Measurements from ENCODE around the gene SNTB2.
A peak's percentile ranks its signal among the peaks of the same experiment; 100 is the strongest.

The SNTB2 gene

GRCh38 chr16:69329369-69330285 lies 142.7 kb downstream of the SNTB2 start:
- DNase-seq (ENCODE audit: extremely low read depth, low read depth), result no peak
- no peak for TF ChIP-seq CTCF (IDR thresholded peaks at IDR 0.05; ENCODE audit: low read depth, low read length)

DNA sequence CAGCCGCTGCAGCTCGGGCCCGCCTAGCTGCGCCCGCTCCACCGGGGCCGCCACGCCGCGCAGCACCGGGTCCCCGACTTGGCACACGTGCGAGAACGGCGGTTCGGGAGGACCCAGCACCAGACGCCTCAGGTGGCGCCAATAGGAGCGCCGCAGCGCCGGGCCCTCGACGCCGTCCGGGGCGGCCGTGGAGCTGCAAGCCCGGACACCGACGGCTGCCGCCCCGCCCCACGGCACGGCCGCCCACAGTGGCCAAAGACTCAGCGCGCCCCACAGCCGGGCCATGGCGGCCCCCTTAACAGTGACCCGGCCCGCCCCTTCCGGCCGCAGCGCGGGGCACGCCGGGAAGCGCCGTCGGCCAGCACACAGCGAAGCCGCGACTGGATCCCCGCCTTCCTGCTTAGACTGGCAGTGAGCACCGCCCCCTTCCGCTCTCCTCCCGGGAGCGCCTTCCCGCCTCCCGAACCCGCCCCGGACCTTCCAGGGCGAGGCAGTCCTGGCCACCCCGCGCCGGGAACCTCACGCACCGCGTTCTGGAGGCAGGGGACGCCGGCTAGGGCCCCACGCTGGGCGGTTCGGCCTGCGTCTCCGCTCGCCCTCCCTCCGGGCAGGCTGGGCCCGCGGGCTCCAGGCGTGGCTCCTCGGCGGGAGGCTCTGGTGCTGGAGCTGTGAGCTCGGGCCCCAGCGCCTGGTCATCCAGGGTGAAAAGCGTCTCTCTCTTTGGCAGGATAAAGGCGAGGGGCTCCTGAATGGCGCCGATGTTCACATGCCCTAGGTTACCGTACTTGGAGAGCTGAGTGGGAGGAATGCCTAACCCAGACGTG lies 143.5 kb downstream of the SNTB2 start, which contains the start of gene PDF:
PDF (minus strand) TSS at position 303 of the 824 bp plus-strand sequence; CDS start at position 285, 18 bp downstream.
- peak; percentile 81 for DNase-seq (ENCODE audit: extremely low read depth, low read depth)
- no peak for TF ChIP-seq CTCF (IDR thresholded peaks at IDR 0.05; ENCODE audit: low read depth, low read length)

DNA sequence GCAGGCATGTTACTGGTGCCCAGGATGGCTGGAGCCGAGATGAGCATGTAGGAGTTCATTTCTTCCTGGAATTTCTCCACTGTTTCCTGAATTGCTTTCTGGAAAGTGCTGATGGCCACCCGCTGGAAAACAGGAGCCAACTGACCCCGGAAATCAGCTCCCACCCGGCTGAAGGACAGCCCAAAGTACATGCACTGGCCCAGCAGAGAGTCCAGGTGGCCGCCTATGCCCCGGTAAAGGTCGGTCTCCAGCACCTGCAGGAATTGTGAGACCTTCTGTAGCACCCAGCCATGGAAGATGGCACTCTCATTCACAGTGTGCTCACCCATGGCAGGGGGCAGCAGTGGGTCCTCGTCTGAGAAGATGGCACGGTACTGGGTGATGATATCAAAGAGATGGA lies 147.7 kb downstream of the SNTB2 start:
- DNase-seq (ENCODE audit: extremely low read depth, low read depth), result no peak
- TF ChIP-seq CTCF (IDR thresholded peaks at IDR 0.05; ENCODE audit: low read depth, low read length), result no peak

DNA sequence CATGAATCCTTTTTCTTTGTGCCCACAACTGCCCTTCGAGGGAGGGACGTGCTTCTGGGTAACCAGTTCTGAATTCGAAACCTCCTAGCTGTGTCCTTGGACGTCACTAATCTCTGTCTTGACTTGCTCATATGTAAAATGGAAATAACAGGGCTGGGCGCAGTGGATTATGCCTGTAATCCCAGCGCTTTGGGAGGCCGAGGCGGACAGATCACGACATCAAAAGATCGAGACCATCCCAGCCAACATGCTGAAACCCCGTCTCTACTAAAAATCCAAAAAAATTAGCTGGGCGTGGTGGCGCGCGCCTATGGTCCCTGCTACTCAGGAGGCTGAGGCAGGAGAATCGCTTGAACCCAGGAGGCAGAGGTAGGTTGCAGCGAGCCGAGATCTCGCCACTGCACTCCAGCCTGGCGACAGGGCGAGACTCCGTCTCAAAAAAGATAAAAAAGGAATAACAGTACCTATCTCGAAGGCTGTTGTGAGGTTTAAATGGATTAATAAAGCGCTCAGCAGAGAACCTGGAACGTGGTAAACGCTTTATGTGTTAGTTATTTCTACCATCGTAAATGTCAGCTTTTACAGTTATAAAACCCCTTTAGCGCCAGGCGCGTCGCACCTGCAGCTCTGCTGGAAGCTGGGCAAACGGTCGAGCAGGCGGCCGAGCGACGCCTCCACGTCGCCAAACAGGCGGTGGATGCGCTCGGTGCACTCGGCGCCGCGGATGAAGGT lies 151.8 kb downstream of the SNTB2 start:
- no peak for TF ChIP-seq CTCF (IDR thresholded peaks at IDR 0.05; ENCODE audit: low read depth, low read length)
- DNase-seq (ENCODE audit: extremely low read depth, low read depth), result no peak

- peak; percentile 95 for DNase-seq (ENCODE audit: extremely low read depth, low read depth)
- TF ChIP-seq CTCF (IDR thresholded peaks at IDR 0.05; ENCODE audit: low read depth, low read length), result peak; percentile 83
Observed at GRCh38 chr16:69339289-69340094, 152.5 kb downstream of the SNTB2 start, which contains the start of the genes COG8 and NIP7. Gene COG8 (minus strand): TSS chr16:69339564. CDS start chr16:69339552, 12 bp downstream. Gene NIP7 (plus strand): TSS chr16:69339772. CDS start chr16:69339830, 58 bp downstream.

GRCh38 chr16:69340095-69340644 lies 153.2 kb downstream of the SNTB2 start:
- TF ChIP-seq CTCF (IDR thresholded peaks at IDR 0.05; ENCODE audit: low read depth, low read length), result no peak
- no peak for DNase-seq (ENCODE audit: extremely low read depth, low read depth)
